Activated naive CD8-positive, alpha-beta T cell treated with anti-CD3 and anti-CD28 coated beads for 36 hours (primary cell): Measurements from ENCODE around the gene OR51B5. TPM values are rescaled to one million over a fixed set of nuclear protein-coding genes. Genes with fewer than 3 reads are reported as not detected.
"Not testable (repeated sequence)": the region's sequence is repeated elsewhere in the genome, so short reads cannot be mapped to it uniquely, and the experiment has no call there.

ENCODE experiments used
- DNase-seq: peaks from one replicate; pipeline ENCODE4 v3.0.0; 2021
- H3K27ac Mint-ChIP-seq: one replicate; pipeline ENCODE4 v1.8.0; 2022; ENCODE audit warnings: mild to moderate bottlenecking, moderate library complexity, mixed read lengths
- H3K27me3 Mint-ChIP-seq: one replicate; pipeline ENCODE4 v1.8.0; 2022; ENCODE audit warnings: mild to moderate bottlenecking, mixed read lengths
- H3K36me3 Mint-ChIP-seq: one replicate; pipeline ENCODE4 v1.8.0; 2021; ENCODE audit warnings: mild to moderate bottlenecking, mixed read lengths
- H3K4me1 Mint-ChIP-seq: one replicate; pipeline ENCODE4 v1.8.0; 2021; ENCODE audit warnings: mixed read lengths
- H3K4me3 Mint-ChIP-seq: one replicate; pipeline ENCODE4 v1.8.0; 2022; ENCODE audit warnings: mild to moderate bottlenecking, moderate library complexity, mixed read lengths
- H3K9me3 Mint-ChIP-seq: one replicate; pipeline ENCODE4 v1.8.0; 2022; ENCODE audit warnings: mixed read lengths
- total RNA-seq, 2 experiments: library from RNA; stranded (reverse); gene quantifications; one replicate each; pipeline ENCODE4 v1.2.3, GENCODE V29; 2021

Gene OR51B5
- total RNA-seq, 2 experiments from 2014 or later: not detected

DNA sequence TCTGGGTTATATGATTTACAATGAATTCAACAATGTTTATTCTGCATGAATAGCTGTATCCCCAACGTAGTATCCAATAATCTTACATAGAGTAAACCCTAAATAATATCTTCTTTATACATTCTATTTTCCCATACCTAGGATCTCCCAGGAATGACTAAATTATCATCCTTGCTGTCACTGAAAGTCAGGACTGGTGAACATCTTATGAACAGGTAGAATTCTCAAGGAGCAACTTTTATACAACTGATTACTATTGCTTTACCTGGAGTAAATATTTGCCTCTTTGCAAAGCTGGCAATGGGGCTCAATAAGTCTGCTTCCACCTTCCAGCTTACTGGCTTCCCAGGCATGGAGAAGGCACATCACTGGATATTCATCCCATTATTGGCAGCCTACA, 7.9 kb upstream of the OR51B5 start, which contains the start of gene OR51B6:
TSS of gene OR51B6 (plus strand) at position 301 of the 400 bp plus-strand sequence. CDS start at position 301, 0 bp downstream.
- no peak for DNase-seq
- H3K27ac Mint-ChIP-seq: no peak within 1 kb of the TSS
- no peaks in the 10 kb centered on the region for H3K4me1 Mint-ChIP-seq
- no peak within 1 kb of the TSS for H3K4me3 Mint-ChIP-seq
- H3K36me3 Mint-ChIP-seq: no peaks in the 10 kb centered on the region
- H3K9me3 Mint-ChIP-seq: no peaks in the 10 kb centered on the region
- peaks cover 15% of the 10 kb centered on the region for H3K27me3 Mint-ChIP-seq

DNA sequence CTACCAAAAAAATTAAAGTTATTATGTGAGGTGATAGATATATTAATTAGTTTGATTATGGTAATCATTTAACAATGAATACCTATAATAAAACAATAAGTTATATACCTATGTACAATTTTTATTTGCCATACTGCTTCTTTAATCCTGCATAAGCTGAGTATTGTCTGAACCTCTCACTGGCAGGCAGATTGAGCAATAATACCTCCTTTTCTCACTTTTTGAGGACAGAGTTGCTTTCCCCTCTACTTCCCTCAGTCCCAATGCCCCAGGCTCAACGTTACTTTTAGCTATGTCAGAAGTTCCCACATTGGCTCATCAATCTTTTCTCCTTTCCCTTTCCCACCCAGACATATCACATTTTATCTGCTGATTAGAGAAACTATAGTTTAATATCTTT, 6.2 kb upstream of the OR51B5 start:
- Mint-ChIP-seq H3K4me3 (no peak overlapping the region), H3K27ac (no peak overlapping the region), H3K27me3 (peaks cover 15% of the 10 kb centered on the region), H3K9me3 (no peaks in the 10 kb centered on the region), H3K36me3 (no peaks in the 10 kb centered on the region), H3K4me1 (no peaks in the 10 kb centered on the region)
- DNase-seq: no peak

DNA sequence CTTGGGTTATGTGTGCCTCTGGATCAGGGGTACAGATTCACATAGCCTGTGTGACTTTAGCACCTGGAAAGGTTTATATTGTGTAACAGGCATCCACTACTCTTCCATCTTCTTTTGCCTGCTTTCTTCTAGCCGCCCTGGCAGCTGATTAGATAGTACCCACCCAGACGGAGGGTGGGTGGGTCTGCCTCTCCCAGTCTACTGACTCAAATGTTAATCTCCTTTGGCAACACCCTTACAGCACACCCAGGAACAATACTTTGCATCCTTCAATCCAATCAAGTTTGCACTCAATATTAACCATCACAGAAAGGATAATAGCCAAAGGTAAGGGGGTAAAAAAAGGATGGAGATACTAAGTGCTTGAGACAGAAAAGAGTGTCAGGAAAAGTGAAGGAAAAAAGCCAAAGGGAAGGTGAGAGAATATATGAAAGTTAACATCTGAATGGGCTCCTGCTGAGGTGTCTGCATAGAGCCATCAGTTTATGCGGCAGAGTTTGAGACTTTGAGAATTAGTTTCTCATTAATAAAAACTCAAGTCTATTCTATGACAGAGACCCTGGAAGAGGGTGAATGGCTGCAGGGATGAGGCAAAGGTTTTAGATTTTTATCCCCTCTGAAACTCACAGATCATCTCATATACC, 5.3 kb upstream of the OR51B5 start:
- no peak overlapping the region for H3K4me3 Mint-ChIP-seq

DNA sequence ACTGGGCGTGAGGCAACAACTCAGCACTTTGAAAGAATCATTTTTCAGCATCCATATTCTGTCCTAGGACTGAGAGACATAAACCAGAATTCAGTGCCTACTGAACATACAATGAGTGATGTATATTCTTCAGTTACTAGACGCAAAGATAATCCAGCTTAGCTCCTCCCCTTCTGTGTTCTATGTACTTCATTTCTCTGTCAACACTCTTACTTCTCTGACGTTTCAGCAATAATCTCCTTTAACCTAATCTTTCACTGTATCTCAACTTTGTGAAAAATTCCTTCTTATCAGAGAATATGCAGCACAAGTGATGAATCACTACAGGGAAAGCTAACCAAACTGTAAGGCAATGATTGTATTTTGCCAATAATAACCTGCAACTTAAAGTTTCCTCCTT, 2.5 kb upstream of the OR51B5 start:
- Mint-ChIP-seq H3K27ac (no peak overlapping the region), H3K4me1 (no peaks in the 10 kb centered on the region), H3K36me3 (no peaks in the 10 kb centered on the region), H3K4me3 (no peak overlapping the region), H3K9me3 (no peaks in the 10 kb centered on the region), H3K27me3 (peaks cover 18% of the 10 kb centered on the region)
- DNase-seq: no peak

More for the DNA sequence above, 5.3 kb upstream of the OR51B5 start:
- no peak for DNase-seq
- no peaks in the 10 kb centered on the region for H3K9me3 Mint-ChIP-seq
- no peaks in the 10 kb centered on the region for H3K4me1 Mint-ChIP-seq
- H3K36me3 Mint-ChIP-seq: no peaks in the 10 kb centered on the region
- H3K27ac Mint-ChIP-seq: no peak overlapping the region
- H3K27me3 Mint-ChIP-seq: peaks cover 15% of the 10 kb centered on the region

DNA sequence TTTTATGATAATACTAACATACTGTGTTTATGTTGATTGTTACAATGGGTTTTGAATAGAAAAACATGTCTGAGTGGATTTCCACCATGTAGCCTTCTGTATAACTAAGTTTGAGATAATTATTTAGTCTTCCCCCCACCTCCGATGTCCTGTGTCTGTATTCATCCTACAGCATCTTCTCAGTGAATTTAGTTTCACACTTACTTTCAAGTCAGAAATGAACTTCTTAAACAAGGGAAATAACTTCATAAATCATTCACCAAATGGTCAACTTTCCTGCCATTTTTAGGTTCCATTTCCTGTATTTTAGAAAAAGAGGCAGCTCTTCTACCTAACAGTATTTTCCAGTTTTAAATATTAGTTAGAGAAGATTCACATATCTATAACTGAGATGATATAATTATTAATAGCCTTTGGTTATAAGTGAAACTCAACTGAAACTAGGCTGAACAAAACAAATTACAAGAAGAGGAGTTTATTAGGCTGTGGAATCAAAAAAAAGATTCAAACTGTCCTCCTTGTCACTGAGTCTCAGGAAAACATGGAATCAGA, 3.5 kb downstream of the OR51B5 start:
- H3K27me3 Mint-ChIP-seq: peaks cover 2% of the 10 kb centered on the region
- no peaks in the 10 kb centered on the region for H3K4me1 Mint-ChIP-seq
- H3K36me3 Mint-ChIP-seq: no peaks in the 10 kb centered on the region
- no peak for DNase-seq
- no peaks in the 10 kb centered on the region for H3K9me3 Mint-ChIP-seq
- H3K27ac Mint-ChIP-seq: no peak overlapping the region
- no peak overlapping the region for H3K4me3 Mint-ChIP-seq

DNA sequence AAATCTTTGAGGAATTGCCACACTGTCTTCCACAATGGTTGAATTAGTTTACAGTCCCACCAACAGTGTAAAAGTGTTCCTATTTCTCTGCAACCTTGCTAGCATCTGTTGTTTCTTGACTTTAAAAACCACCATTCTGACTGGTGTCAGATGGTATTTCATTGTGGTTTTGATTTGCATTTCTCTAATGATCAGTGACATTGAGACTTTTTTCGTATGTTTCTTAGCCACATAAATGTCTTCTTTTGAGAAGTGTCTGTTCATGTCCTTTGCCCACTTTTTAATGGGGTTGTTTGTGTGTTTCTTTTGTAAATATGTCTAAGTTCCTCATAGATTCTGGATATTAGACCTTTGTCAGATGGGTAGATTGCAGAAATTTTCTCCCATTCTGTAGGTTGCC, 6.1 kb downstream of the OR51B5 start:
- H3K4me3 Mint-ChIP-seq, H3K9me3 Mint-ChIP-seq, DNase-seq, H3K36me3 Mint-ChIP-seq, H3K27me3 Mint-ChIP-seq, H3K27ac Mint-ChIP-seq, H3K4me1 Mint-ChIP-seq: not testable (repeated sequence)

DNA sequence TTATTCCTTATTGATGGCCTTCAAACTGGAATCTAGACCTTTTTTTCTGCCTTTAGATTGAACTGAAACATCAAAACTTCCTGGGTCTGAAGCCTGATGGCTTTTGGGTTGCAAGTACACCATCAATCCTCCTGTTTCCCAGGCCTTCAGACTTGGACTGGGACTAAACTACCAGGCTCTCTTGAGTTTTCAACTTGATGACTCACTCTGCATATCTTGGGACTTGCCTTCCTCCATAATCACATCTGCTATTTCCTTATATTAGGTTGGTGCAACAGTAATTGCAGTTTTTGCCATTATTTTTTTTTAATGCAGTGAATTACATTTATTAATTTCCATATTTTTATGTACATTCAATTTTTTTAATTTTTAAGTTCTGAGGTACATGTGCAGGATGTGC, 7.0 kb downstream of the OR51B5 start:
- Mint-ChIP-seq H3K27ac (no peak overlapping the region), H3K36me3 (no peaks in the 10 kb centered on the region), H3K4me3 (no peak overlapping the region), H3K9me3 (no peaks in the 10 kb centered on the region), H3K27me3 (peaks cover 4% of the 10 kb centered on the region), H3K4me1 (no peaks in the 10 kb centered on the region)
- DNase-seq: no peak

DNA sequence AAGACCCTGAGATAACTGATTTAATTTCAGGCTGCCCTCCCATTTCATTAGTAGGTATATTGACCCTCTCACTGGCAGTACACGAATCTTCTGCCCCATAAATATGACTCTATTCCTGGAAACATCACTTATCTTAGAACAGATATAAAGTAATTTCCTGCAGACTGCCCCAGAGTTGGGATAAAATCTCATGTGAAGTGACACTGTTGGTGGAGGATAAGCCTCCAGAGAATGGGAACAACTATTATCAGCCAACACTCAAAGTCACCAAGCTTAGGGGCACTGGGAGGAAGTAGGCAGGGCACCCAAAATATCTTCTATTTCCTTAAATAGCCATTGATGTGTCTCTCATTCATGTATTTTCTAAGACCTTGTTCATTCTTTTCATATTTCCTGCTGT, 8.2 kb downstream of the OR51B5 start:
- H3K27me3 Mint-ChIP-seq: peaks cover 4% of the 10 kb centered on the region
- H3K4me1 Mint-ChIP-seq: no peaks in the 10 kb centered on the region
- no peaks in the 10 kb centered on the region for H3K36me3 Mint-ChIP-seq
- no peak overlapping the region for H3K27ac Mint-ChIP-seq
- no peak for DNase-seq
- H3K9me3 Mint-ChIP-seq: no peaks in the 10 kb centered on the region
- H3K4me3 Mint-ChIP-seq: no peak overlapping the region

DNA sequence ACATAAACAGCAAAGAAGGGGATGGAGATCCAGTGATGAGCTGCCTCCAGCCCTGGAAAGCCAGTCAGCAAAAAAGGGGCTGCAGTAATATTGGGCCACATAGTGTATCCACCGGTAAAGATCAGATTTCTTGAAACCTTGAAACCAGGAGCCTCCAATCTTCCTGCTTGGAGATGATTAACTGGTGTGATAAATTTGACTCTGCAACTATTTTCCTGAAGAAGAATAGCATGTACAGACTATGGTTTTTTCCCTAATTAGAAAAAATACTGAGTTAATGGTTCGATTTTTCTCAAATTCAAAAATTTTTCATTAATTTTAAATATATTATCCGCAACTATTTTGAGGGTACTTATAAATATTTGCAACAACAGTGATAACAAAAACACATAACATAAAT, 19.1 kb downstream of the OR51B5 start, which contains the start of gene OR51B2:
TSS of gene OR51B2 (minus strand) at position 101 of the 400 bp plus-strand sequence. CDS start at position 101, 0 bp downstream.
- Mint-ChIP-seq H3K36me3 (no peaks in the 10 kb centered on the region), H3K9me3 (no peaks in the 10 kb centered on the region), H3K4me3 (no peak within 1 kb of the TSS), H3K4me1 (no peaks in the 10 kb centered on the region), H3K27me3 (peaks cover 7% of the 10 kb centered on the region), H3K27ac (no peak within 1 kb of the TSS)
- no peak for DNase-seq

DNA sequence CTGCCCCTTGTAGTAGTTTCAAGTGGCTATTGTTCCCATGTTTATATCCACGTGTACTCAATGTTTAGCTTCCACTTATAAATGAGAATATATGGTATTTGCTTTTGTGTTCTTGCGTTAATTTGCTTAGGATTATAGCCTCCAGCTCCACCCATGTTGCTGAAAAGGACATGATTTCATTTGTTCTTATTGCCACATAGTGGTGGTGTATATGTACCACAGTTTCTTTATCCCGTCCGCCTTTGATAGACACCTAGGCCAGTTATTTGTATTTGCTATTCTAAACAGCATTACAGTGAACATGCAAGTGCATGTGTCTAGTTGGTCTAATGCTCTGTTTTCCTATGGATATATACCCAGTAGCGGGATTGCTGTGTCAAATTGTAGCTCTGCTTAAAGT, 26.0 kb downstream of the OR51B5 start:
- Mint-ChIP-seq H3K27me3 (peaks cover 4% of the 10 kb centered on the region), H3K27ac (no peak overlapping the region), H3K4me1 (no peaks in the 10 kb centered on the region), H3K4me3 (no peak overlapping the region), H3K36me3 (no peaks in the 10 kb centered on the region), H3K9me3 (peaks cover 1% of the 10 kb centered on the region)
- DNase-seq: no peak

DNA sequence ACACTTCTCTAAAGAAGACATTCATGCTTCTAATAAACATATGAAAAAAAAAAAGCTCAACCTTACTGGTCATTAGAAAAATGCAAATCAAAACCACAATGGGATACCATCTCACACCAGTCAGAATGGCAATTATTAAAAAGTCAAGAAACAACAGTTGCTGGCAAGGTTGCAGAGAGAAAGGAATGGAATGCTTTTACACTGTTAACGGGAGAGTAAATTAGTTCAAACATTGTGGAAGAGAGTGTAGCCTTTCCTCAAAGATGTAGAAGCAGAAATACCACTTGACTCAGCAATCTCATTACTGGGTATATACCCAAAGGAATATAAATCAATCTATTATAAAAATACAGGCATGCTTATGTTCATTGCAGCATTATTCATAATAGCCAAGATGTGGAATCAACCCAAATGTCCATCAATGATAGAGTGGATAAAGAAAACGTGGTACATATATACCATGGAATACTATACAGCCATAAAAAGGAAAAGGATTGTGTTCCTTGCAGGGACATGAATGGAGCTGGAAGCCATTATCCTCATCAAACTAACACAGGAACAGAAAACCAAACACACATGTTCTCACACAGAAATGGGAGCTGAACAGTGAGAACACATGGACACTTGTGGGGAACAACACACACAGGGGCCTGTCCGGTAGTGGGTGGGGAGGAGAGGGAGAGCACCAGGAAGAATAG, 29.8 kb downstream of the OR51B5 start:
- not testable (repeated sequence) for H3K27ac Mint-ChIP-seq, H3K4me3 Mint-ChIP-seq, H3K9me3 Mint-ChIP-seq, H3K36me3 Mint-ChIP-seq, DNase-seq, H3K27me3 Mint-ChIP-seq, H3K4me1 Mint-ChIP-seq

DNA sequence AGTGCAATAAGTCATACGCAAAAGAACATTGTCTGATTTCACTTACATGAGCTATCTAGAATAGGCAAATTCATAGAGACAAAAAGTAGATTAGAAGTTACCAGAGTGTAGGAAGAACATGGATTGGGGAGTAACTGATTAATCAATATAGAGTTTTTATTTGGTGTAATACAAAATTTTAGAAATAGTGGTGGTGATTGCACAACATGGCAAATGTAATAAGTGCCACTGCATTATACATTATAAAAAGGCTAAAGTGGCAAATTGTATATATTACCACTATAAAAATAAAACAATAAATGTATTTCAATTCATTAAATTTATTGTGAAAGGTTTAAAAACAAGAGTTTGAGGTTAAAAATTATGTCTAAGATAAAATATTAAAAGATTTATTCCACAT, 32.9 kb downstream of the OR51B5 start:
- Mint-ChIP-seq H3K36me3 (no peaks in the 10 kb centered on the region), H3K9me3 (peaks cover 1% of the 10 kb centered on the region), H3K4me1 (no peaks in the 10 kb centered on the region), H3K27me3 (no peaks in the 10 kb centered on the region), H3K4me3 (no peak overlapping the region), H3K27ac (no peak overlapping the region)
- DNase-seq: no peak

DNA sequence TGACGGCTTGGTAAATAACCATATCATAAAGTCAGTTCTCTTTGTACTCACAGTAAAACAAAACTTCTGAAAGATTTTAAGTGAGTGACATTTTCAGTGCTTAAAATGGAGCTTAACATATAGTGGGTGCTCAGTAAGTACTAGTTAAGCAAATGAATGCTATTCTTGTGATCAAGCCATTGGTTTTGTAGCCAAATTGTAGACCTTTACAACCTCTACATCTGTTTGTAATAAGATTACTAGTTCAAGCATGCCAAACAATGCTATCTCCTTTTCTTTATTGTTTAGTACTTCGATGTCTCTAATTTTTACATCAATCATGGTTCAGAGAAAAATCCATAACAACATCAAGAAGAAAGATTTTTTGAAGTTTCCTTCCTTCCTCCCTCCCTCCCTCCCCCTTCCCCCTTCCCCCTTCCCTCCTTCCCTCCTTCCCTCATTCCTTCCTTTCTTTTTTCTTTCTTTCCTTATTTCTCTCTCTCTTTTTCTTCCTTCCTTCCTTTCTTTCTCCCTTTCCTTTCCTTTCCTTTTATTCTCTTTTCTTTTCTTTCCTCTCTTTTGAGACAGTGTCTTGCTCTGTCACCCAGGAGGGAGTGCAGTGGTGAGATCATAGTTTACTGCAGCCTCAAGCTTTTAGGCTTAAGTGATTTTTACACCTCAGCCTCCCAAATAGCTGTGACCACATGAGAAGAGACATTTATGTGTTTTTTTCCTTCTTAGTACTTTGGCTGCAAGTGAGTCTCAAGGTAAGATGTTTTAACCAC, 35.9 kb downstream of the OR51B5 start:
- H3K27ac Mint-ChIP-seq: no peak overlapping the region
- H3K36me3 Mint-ChIP-seq: no peaks in the 10 kb centered on the region
- no peak for DNase-seq
- no peaks in the 10 kb centered on the region for H3K4me1 Mint-ChIP-seq
- no peaks in the 10 kb centered on the region for H3K27me3 Mint-ChIP-seq
- H3K4me3 Mint-ChIP-seq: no peak overlapping the region
- H3K9me3 Mint-ChIP-seq: no peaks in the 10 kb centered on the region

DNA sequence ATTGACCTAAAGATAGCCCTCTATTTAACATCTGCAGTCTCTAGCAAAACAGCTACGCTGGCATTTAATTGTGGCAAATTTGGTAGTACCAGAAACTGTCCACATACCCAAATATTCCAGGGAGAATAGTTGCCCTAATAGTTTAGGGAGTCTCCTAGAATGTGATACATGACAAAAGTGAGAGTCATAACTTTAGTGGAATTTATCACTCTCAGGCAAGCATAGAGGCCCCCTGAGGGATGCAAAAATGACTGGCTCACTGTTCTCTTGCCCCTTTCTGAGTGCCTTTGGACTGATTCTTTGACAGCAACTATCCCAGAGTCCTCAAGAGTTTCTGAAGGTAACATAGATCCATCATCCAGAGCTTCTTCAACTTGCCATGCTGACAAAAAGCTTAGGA, 39.3 kb downstream of the OR51B5 start:
- no peak overlapping the region for H3K4me3 Mint-ChIP-seq
- no peaks in the 10 kb centered on the region for H3K4me1 Mint-ChIP-seq

DNA sequence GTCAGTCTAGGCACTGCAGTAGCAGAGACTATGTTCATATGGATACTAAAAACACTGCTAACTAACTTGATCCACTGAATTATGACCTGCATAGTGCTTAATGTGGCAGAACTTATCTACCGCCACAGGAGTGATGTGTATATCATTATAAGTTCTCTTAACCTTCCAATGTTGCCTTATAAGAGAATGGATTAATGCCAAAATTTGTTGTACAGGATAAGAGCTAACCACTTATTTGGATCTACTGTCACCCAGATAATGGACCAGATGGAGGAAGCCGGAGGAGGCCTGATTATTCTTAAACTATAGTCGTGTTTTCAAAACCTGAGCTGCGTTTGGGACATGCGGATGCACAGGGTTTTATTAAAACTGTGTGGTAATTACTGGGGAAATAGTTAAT, 39.7 kb downstream of the OR51B5 start:
- no peaks in the 10 kb centered on the region for H3K4me1 Mint-ChIP-seq
- no peak for DNase-seq
- H3K36me3 Mint-ChIP-seq: no peaks in the 10 kb centered on the region
- H3K27ac Mint-ChIP-seq: no peak overlapping the region
- peaks cover 4% of the 10 kb centered on the region for H3K27me3 Mint-ChIP-seq
- no peak overlapping the region for H3K4me3 Mint-ChIP-seq
- no peaks in the 10 kb centered on the region for H3K9me3 Mint-ChIP-seq

More for the DNA sequence above, 39.3 kb downstream of the OR51B5 start:
- Mint-ChIP-seq H3K27ac (no peak overlapping the region), H3K27me3 (peaks cover 4% of the 10 kb centered on the region), H3K36me3 (no peaks in the 10 kb centered on the region), H3K9me3 (no peaks in the 10 kb centered on the region)
- no peak for DNase-seq
